Astrocyte of the cerebellum (primary cell): ENCODE data around the gene YPEL5.
A peak's percentile ranks its signal among the peaks of the same experiment; 100 is the strongest.

ENCODE experiments used
- DNase-seq: peaks from one replicate; pipeline ENCODE4 v3.0.0-alpha.2; 2011; ENCODE audit warnings: low read depth
- H3K4me3 ChIP-seq: 2 replicates; pipeline ENCODE4 v1.5.1; 2011; ENCODE audit warnings: mild to moderate bottlenecking, low read depth, low read length, moderate library complexity
- CTCF ChIP-seq: IDR thresholded peaks from 2 replicates; pipeline ENCODE4 v1.5.1; 2012; ENCODE audit warnings: low read length, low read depth, moderate library complexity, mild to moderate bottlenecking; ENCODE audit errors: missing control alignments
- in situ Hi-C: cut with HindIII; loops from 2 replicates; pipeline ENCODE4 v1.10.0; 2017; ENCODE audit warnings: low sequenced_read_pairs

YPEL5 gene

GRCh38 chr2:30205456-30205855 is 58.6 kb downstream of the YPEL5 start:
- no peak for DNase-seq
- H3K4me3 ChIP-seq = no peak overlapping the region
- in situ Hi-C loops = no loop called here
- TF ChIP-seq CTCF = no peak

- H3K4me3 ChIP-seq = no peak overlapping the region
- DNase-seq = no peak
- no peak for TF ChIP-seq CTCF
- in situ Hi-C loops = no loop called here
These were observed 59.9 kb downstream of the YPEL5 start for GRCh38 chr2:30206461-30207430.

- DNase-seq = peak; percentile 63
- peak; percentile 80 for TF ChIP-seq CTCF
- no peak overlapping the region for H3K4me3 ChIP-seq
- in situ Hi-C loops = no loop called here
These were observed 61.6 kb downstream of the YPEL5 start for GRCh38 chr2:30208453-30208852.

GRCh38 chr2:30209227-30209626 is 62.4 kb downstream of the YPEL5 start:
- no peak for DNase-seq
- in situ Hi-C loops = no loop called here
- no peak overlapping the region for H3K4me3 ChIP-seq
- TF ChIP-seq CTCF = no peak
